MM.1S (cell line): ENCODE measurements around the gene RGS19.

Experiments
- EZH2phosphoT487 ChIP-seq: fragments of 300-600 bp; sonication (generic); IDR thresholded peaks from 2 replicates; pipeline ENCODE4 v1.6.1; 2018; ENCODE audit warnings: antibody characterized with exemption, low read length
- TF ChIP-seq, protein P1 (sequence below): fragments of 300-600 bp; sonication (generic); IDR thresholded peaks from 2 replicates; pipeline ENCODE4 v1.5.1; 2016; ENCODE audit warnings: antibody characterized with exemption, low read length, mixed read lengths

DNA sequence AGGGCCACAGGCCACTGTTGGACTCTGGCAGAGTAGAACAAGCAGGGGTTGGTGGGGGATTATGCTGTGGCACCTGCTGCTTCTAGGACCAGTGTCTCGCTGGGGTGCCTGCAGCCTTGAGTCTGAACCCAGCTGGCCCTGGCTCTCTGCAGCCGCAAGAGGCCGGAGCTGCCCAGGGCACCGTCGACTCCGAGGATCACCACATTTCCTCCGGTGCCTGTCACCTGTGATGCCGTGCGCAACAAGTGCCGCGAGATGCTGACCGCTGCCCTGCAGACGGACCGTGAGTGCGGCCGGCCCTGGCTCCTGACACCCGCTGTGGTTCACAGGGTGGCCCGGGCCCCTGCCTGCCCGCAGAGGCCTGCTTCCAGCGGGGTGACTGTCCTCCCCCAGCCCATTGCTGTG, 10.1 kb downstream of the RGS19 start:
- TF ChIP-seq EZH2phosphoT487: no peak
- TF ChIP-seq, protein P1, sequence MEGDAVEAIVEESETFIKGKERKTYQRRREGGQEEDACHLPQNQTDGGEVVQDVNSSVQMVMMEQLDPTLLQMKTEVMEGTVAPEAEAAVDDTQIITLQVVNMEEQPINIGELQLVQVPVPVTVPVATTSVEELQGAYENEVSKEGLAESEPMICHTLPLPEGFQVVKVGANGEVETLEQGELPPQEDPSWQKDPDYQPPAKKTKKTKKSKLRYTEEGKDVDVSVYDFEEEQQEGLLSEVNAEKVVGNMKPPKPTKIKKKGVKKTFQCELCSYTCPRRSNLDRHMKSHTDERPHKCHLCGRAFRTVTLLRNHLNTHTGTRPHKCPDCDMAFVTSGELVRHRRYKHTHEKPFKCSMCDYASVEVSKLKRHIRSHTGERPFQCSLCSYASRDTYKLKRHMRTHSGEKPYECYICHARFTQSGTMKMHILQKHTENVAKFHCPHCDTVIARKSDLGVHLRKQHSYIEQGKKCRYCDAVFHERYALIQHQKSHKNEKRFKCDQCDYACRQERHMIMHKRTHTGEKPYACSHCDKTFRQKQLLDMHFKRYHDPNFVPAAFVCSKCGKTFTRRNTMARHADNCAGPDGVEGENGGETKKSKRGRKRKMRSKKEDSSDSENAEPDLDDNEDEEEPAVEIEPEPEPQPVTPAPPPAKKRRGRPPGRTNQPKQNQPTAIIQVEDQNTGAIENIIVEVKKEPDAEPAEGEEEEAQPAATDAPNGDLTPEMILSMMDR: no peak
